Stimulated activated CD4-positive, alpha-beta T cell treated with anti-CD3 and anti-CD28 coated beads, Interleukin-1b, Interleukin-23, amount 100 ng/mL, for 1 hour (primary cell): ENCODE measurements around the gene CDKN3.
"Not testable (repeated sequence)": the region's sequence is repeated elsewhere in the genome, so short reads cannot be mapped to it uniquely, and the experiment has no call there.

Source experiments
- DNase-seq, 2 donors: peaks; one replicate each; pipeline ENCODE4 v3.0.0-alpha.2; 2020; ENCODE audit warnings: low read depth in 2 of 2

CDKN3 gene

GRCh38 chr14:54456820-54457608 is 60.2 kb downstream of the CDKN3 start:
- DNase-seq = not testable (repeated sequence)

- DNase-seq = no peak
Measured at GRCh38 chr14:54457609-54457996, 60.8 kb downstream of the CDKN3 start.

- not testable (repeated sequence) for DNase-seq
Measured at GRCh38 chr14:54458536-54458935, 61.7 kb downstream of the CDKN3 start.

GRCh38 chr14:54459106-54459505 is 62.3 kb downstream of the CDKN3 start:
- no peak for DNase-seq

GRCh38 chr14:54462048-54462447 is 65.2 kb downstream of the CDKN3 start:
- DNase-seq = no peak

- DNase-seq = no peak
Measured at GRCh38 chr14:54465654-54466053, 68.8 kb downstream of the CDKN3 start.

GRCh38 chr14:54467280-54467679 is 70.5 kb downstream of the CDKN3 start:
- no peak for DNase-seq
